ENCODE measurements around the gene RAB31.

DNA sequence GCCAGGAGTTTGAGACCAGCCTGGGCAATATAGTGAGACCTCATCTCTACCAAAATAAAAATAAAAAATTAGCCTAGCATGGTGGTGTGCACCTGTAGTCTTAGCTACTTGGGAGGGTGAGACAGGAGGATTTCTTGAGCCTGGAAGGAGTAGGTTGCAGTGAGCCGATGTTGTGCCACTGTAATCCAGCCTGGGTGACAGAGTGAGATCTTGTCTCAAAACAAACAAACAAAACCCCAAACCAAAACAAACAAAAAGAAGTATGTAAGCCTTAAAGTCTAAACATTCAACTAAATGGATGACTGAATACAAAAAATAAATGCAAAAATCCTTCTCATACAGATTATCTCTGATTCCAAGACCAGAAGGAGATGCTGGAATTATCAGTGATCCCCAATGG is 58.6 kb downstream of the RAB31 start:
- TF ChIP-seq, protein P1, sequence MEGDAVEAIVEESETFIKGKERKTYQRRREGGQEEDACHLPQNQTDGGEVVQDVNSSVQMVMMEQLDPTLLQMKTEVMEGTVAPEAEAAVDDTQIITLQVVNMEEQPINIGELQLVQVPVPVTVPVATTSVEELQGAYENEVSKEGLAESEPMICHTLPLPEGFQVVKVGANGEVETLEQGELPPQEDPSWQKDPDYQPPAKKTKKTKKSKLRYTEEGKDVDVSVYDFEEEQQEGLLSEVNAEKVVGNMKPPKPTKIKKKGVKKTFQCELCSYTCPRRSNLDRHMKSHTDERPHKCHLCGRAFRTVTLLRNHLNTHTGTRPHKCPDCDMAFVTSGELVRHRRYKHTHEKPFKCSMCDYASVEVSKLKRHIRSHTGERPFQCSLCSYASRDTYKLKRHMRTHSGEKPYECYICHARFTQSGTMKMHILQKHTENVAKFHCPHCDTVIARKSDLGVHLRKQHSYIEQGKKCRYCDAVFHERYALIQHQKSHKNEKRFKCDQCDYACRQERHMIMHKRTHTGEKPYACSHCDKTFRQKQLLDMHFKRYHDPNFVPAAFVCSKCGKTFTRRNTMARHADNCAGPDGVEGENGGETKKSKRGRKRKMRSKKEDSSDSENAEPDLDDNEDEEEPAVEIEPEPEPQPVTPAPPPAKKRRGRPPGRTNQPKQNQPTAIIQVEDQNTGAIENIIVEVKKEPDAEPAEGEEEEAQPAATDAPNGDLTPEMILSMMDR (IDR thresholded peaks at IDR 0.05; ENCODE audit: low read length) = no peak
- no peak for TF ChIP-seq EZH2 (IDR thresholded peaks at IDR 0.05; ENCODE audit: borderline replicate concordance, low read length)
